ENCODE results near the gene STK33. TPM values are rescaled to one million over a fixed set of nuclear protein-coding genes. Genes with fewer than 3 reads are reported as not detected.
A peak's percentile ranks its signal among the peaks of the same experiment; 100 is the strongest.

STK33 gene
- total RNA-seq, 2 experiments from 2014 or later = 3.7 to 3.9 TPM

GRCh38 chr11:8598506-8598905, 4.5 kb upstream of the STK33 start:
- Mint-ChIP-seq H3K4me1 (ENCODE audit: low read depth) (peaks cover 3% of the 10 kb centered on the region), H3K27me3 (ENCODE audit: low read depth) (peaks cover 30% of the 10 kb centered on the region), H3K9me3 (ENCODE audit: insufficient read depth) (no peaks in the 10 kb centered on the region), H3K27ac (no peak overlapping the region), H3K4me3 (no peak overlapping the region), H3K36me3 (ENCODE audit: low read depth) (no peaks in the 10 kb centered on the region)
- ChIA-PET POLR2A (no interaction called here), CTCF (no interaction called here)
- DNase-seq (no peak), ATAC-seq (no peak)

- no peak for ATAC-seq
- Mint-ChIP-seq H3K36me3 (ENCODE audit: low read depth) (no peaks in the 10 kb centered on the region), H3K9me3 (ENCODE audit: insufficient read depth) (no peaks in the 10 kb centered on the region), H3K27me3 (ENCODE audit: low read depth) (peaks cover 41% of the 10 kb centered on the region), H3K27ac (no peak overlapping the region), H3K4me1 (ENCODE audit: low read depth) (peaks cover 11% of the 10 kb centered on the region), H3K4me3 (no peak overlapping the region)
- ChIA-PET POLR2A (no interaction called here), CTCF (no interaction called here)
- DNase-seq = no peak
Measured at GRCh38 chr11:8597182-8597581, 3.2 kb upstream of the STK33 start.

GRCh38 chr11:8596504-8597046, 2.5 kb upstream of the STK33 start:
- Mint-ChIP-seq H3K27ac (no peak overlapping the region), H3K9me3 (ENCODE audit: insufficient read depth) (no peaks in the 10 kb centered on the region), H3K36me3 (ENCODE audit: low read depth) (no peaks in the 10 kb centered on the region), H3K4me1 (ENCODE audit: low read depth) (peaks cover 11% of the 10 kb centered on the region), H3K4me3 (no peak overlapping the region), H3K27me3 (ENCODE audit: low read depth) (peaks cover 41% of the 10 kb centered on the region)
- ChIA-PET POLR2A (no interaction called here), CTCF (no interaction called here)
- no peak for ATAC-seq
- no peak for DNase-seq

GRCh38 chr11:8593455-8593854, 573 bp downstream of the STK33 start:
- ChIA-PET POLR2A (no interaction called here), CTCF (interaction anchor here (0.6 to 1.5 kb wide), 3 partner anchors 26 to 722 kb away, joined by 3 to 7 read pairs (median 5); no protein-coding TSS in a partner anchor)
- DNase-seq = no peak
- ATAC-seq = peak; percentile 32
- H3K27ac Mint-ChIP-seq = no peak overlapping the region
- peak overlapping the region; percentile 77 for H3K4me3 Mint-ChIP-seq
- no peaks in the 10 kb centered on the region for H3K36me3 Mint-ChIP-seq (ENCODE audit: low read depth)
- no peaks in the 10 kb centered on the region for H3K9me3 Mint-ChIP-seq (ENCODE audit: insufficient read depth)
- peaks cover 48% of the 10 kb centered on the region for H3K27me3 Mint-ChIP-seq (ENCODE audit: low read depth)
- peaks cover 11% of the 10 kb centered on the region for H3K4me1 Mint-ChIP-seq (ENCODE audit: low read depth)

GRCh38 chr11:8587915-8588314, 6.1 kb downstream of the STK33 start:
- DNase-seq = no peak
- no peaks in the 10 kb centered on the region for H3K9me3 Mint-ChIP-seq (ENCODE audit: insufficient read depth)
- H3K27ac Mint-ChIP-seq = no peak overlapping the region
- no peak overlapping the region for H3K4me3 Mint-ChIP-seq
- peaks cover 2% of the 10 kb centered on the region for H3K4me1 Mint-ChIP-seq (ENCODE audit: low read depth)
- ChIA-PET CTCF (interaction anchor here (0.9 kb wide), 1 partner anchor 20 kb away, joined by 4 read pairs; no protein-coding TSS in a partner anchor), POLR2A (no interaction called here)
- peaks cover 26% of the 10 kb centered on the region for H3K27me3 Mint-ChIP-seq (ENCODE audit: low read depth)
- ATAC-seq = no peak
- no peaks in the 10 kb centered on the region for H3K36me3 Mint-ChIP-seq (ENCODE audit: low read depth)

- no peak for DNase-seq
- Mint-ChIP-seq H3K4me1 (ENCODE audit: low read depth) (no peaks in the 10 kb centered on the region), H3K9me3 (ENCODE audit: insufficient read depth) (no peaks in the 10 kb centered on the region), H3K36me3 (ENCODE audit: low read depth) (no peaks in the 10 kb centered on the region), H3K4me3 (no peak overlapping the region), H3K27ac (no peak overlapping the region), H3K27me3 (ENCODE audit: low read depth) (peaks cover 26% of the 10 kb centered on the region)
- ChIA-PET CTCF (interaction anchor here (0.9 kb wide), 1 partner anchor 19 kb away, joined by 4 read pairs; no protein-coding TSS in a partner anchor), POLR2A (no interaction called here)
- no peak for ATAC-seq
Measured at GRCh38 chr11:8586805-8587204, 7.2 kb downstream of the STK33 start.

- no peaks in the 10 kb centered on the region for H3K9me3 Mint-ChIP-seq (ENCODE audit: insufficient read depth)
- ChIA-PET CTCF (no interaction called here), POLR2A (no interaction called here)
- H3K4me1 Mint-ChIP-seq (ENCODE audit: low read depth) = no peaks in the 10 kb centered on the region
- ATAC-seq (no peak), DNase-seq (no peak)
- no peak overlapping the region for H3K4me3 Mint-ChIP-seq
- no peaks in the 10 kb centered on the region for H3K36me3 Mint-ChIP-seq (ENCODE audit: low read depth)
- no peak overlapping the region for H3K27ac Mint-ChIP-seq
- peaks cover 24% of the 10 kb centered on the region for H3K27me3 Mint-ChIP-seq (ENCODE audit: low read depth)
Measured at GRCh38 chr11:8586184-8586583, 7.8 kb downstream of the STK33 start.

GRCh38 chr11:8584511-8584910, 9.5 kb downstream of the STK33 start:
- ChIA-PET CTCF (no interaction called here), POLR2A (no interaction called here)
- Mint-ChIP-seq H3K27me3 (ENCODE audit: low read depth) (peaks cover 25% of the 10 kb centered on the region), H3K4me3 (no peak overlapping the region), H3K27ac (no peak overlapping the region), H3K9me3 (ENCODE audit: insufficient read depth) (no peaks in the 10 kb centered on the region), H3K36me3 (ENCODE audit: low read depth) (no peaks in the 10 kb centered on the region), H3K4me1 (ENCODE audit: low read depth) (no peaks in the 10 kb centered on the region)
- no peak for DNase-seq
- ATAC-seq = no peak

GRCh38 chr11:8584082-8584481, 9.9 kb downstream of the STK33 start:
- ChIA-PET POLR2A (no interaction called here), CTCF (no interaction called here)
- H3K27ac Mint-ChIP-seq = no peak overlapping the region
- DNase-seq (no peak), ATAC-seq (no peak)
- H3K4me3 Mint-ChIP-seq = no peak overlapping the region
- H3K9me3 Mint-ChIP-seq (ENCODE audit: insufficient read depth) = no peaks in the 10 kb centered on the region
- no peaks in the 10 kb centered on the region for H3K4me1 Mint-ChIP-seq (ENCODE audit: low read depth)
- peaks cover 22% of the 10 kb centered on the region for H3K27me3 Mint-ChIP-seq (ENCODE audit: low read depth)
- H3K36me3 Mint-ChIP-seq (ENCODE audit: low read depth) = no peaks in the 10 kb centered on the region

GRCh38 chr11:8581300-8581699, 12.7 kb downstream of the STK33 start:
- no peak for DNase-seq
- Mint-ChIP-seq H3K27ac (no peak overlapping the region), H3K4me1 (ENCODE audit: low read depth) (no peaks in the 10 kb centered on the region), H3K27me3 (ENCODE audit: low read depth) (peaks cover 13% of the 10 kb centered on the region), H3K4me3 (no peak overlapping the region), H3K36me3 (ENCODE audit: low read depth) (no peaks in the 10 kb centered on the region), H3K9me3 (ENCODE audit: insufficient read depth) (no peaks in the 10 kb centered on the region)
- ATAC-seq = no peak
- ChIA-PET CTCF (no interaction called here), POLR2A (no interaction called here)

- ATAC-seq = no peak
- ChIA-PET CTCF (interaction anchor here (1.9 kb wide), 1 partner anchor 11 kb away, joined by 5 read pairs; no protein-coding TSS in a partner anchor), POLR2A (no interaction called here)
- Mint-ChIP-seq H3K27ac (no peak overlapping the region), H3K36me3 (ENCODE audit: low read depth) (no peaks in the 10 kb centered on the region), H3K27me3 (ENCODE audit: low read depth) (peaks cover 11% of the 10 kb centered on the region), H3K4me1 (ENCODE audit: low read depth) (no peaks in the 10 kb centered on the region), H3K9me3 (ENCODE audit: insufficient read depth) (no peaks in the 10 kb centered on the region), H3K4me3 (no peak overlapping the region)
- no peak for DNase-seq
Measured at GRCh38 chr11:8577791-8578581, 16.0 kb downstream of the STK33 start.

GRCh38 chr11:8574798-8575197, 19.2 kb downstream of the STK33 start:
- H3K4me1 Mint-ChIP-seq (ENCODE audit: low read depth) = no peaks in the 10 kb centered on the region
- H3K4me3 Mint-ChIP-seq = no peak overlapping the region
- no peaks in the 10 kb centered on the region for H3K9me3 Mint-ChIP-seq (ENCODE audit: insufficient read depth)
- ChIA-PET POLR2A (no interaction called here), CTCF (no interaction called here)
- ATAC-seq = no peak
- peaks cover 14% of the 10 kb centered on the region for H3K27me3 Mint-ChIP-seq (ENCODE audit: low read depth)
- no peak for DNase-seq
- H3K27ac Mint-ChIP-seq = no peak overlapping the region
- H3K36me3 Mint-ChIP-seq (ENCODE audit: low read depth) = no peaks in the 10 kb centered on the region
